BE2C (cell line): Measurements from ENCODE around the gene LTB4R2.

Experiments used
- DNase-seq: peaks from one replicate; pipeline ENCODE4 v3.0.0-alpha.2; 2020
- H3K27me3 ChIP-seq: fragments of 250-450 bp; sonication (Bioruptor Pico); 2 replicates; pipeline ENCODE4 v1.5.1; 2020; ENCODE audit warnings: mild to moderate bottlenecking
- H3K36me3 ChIP-seq: fragments of 250-450 bp; sonication (Bioruptor Pico); 2 replicates; pipeline ENCODE4 v1.5.1; 2020; ENCODE audit warnings: mild to moderate bottlenecking
- H3K4me1 ChIP-seq: fragments of 250-450 bp; sonication (Bioruptor Pico); 2 replicates; pipeline ENCODE4 v1.5.1; 2020
- H3K4me3 ChIP-seq: 2 replicates; pipeline ENCODE4 v1.5.1; 2011; ENCODE audit warnings: low read depth, low read length
- H3K9me3 ChIP-seq: fragments of 250-450 bp; sonication (Bioruptor Pico); 2 replicates; pipeline ENCODE4 v1.5.1; 2020
- CTCF ChIP-seq: IDR thresholded peaks from 2 replicates; pipeline ENCODE4 v1.5.1; 2012; ENCODE audit warnings: mild to moderate bottlenecking, low read depth, low read length

The LTB4R2 gene

GRCh38 chr14:24332268-24332993 lies 22.5 kb downstream of the LTB4R2 start:
- Histone ChIP-seq H3K36me3 (no peaks in the 10 kb centered on the region), H3K4me3 (peak overlapping the region; percentile 21; the same call in 1 of the 2 replicates), H3K27me3 (peaks cover 52% of the 10 kb centered on the region), H3K9me3 (no peaks in the 10 kb centered on the region), H3K4me1 (no peaks in the 10 kb centered on the region)
- peak; percentile 84 for TF ChIP-seq CTCF
- peak; percentile 82 for DNase-seq

- Histone ChIP-seq H3K9me3 (no peaks in the 10 kb centered on the region), H3K36me3 (no peaks in the 10 kb centered on the region), H3K4me3 (no peak within 1 kb of the TSS), H3K4me1 (no peaks in the 10 kb centered on the region), H3K27me3 (peaks cover 59% of the 10 kb centered on the region)
- no peak for TF ChIP-seq CTCF
- DNase-seq = no peak
Measured at GRCh38 chr14:24334431-24335291, 24.7 kb downstream of the LTB4R2 start, which contains the start of gene ADCY4. TSS of gene ADCY4 (minus strand) at chr14:24335071. CDS start at chr14:24334652, 419 bp downstream.

- peaks cover 59% of the 10 kb centered on the region for H3K27me3 ChIP-seq
- H3K4me3 ChIP-seq = no peak overlapping the region
- no peaks in the 10 kb centered on the region for H3K36me3 ChIP-seq
- no peaks in the 10 kb centered on the region for H3K4me1 ChIP-seq
- no peaks in the 10 kb centered on the region for H3K9me3 ChIP-seq
- DNase-seq = no peak
- TF ChIP-seq CTCF = no peak
Measured at GRCh38 chr14:24335461-24336171, 25.7 kb downstream of the LTB4R2 start.

- H3K36me3 ChIP-seq = no peaks in the 10 kb centered on the region
- H3K27me3 ChIP-seq = peaks cover 68% of the 10 kb centered on the region
- H3K9me3 ChIP-seq = no peaks in the 10 kb centered on the region
- DNase-seq = no peak
- TF ChIP-seq CTCF = no peak
- H3K4me3 ChIP-seq = no peak overlapping the region
- no peaks in the 10 kb centered on the region for H3K4me1 ChIP-seq
Measured at GRCh38 chr14:24337144-24337823, 27.3 kb downstream of the LTB4R2 start.

GRCh38 chr14:24337824-24338175 lies 27.9 kb downstream of the LTB4R2 start:
- peaks cover 67% of the 10 kb centered on the region for H3K27me3 ChIP-seq

More at GRCh38 chr14:24337824-24338175, 27.9 kb downstream of the LTB4R2 start:
- TF ChIP-seq CTCF = no peak
- Histone ChIP-seq H3K36me3 (no peaks in the 10 kb centered on the region), H3K9me3 (no peaks in the 10 kb centered on the region), H3K4me1 (no peaks in the 10 kb centered on the region), H3K4me3 (no peak overlapping the region)
- no peak for DNase-seq
